HFFc6 (cell line): Measurements from ENCODE around the gene MPZL2. TPM values are rescaled to one million over a fixed set of nuclear protein-coding genes. Genes with fewer than 3 reads are reported as not detected.

ENCODE experiments used
- DNase-seq: peaks from one replicate; pipeline ENCODE4 v3.0.0-alpha.2; 2018
- H3K27ac Mint-ChIP-seq: 2 replicates; pipeline ENCODE4 v1.8.0; 2020; ENCODE audit warnings: mild to moderate bottlenecking, mixed read lengths
- H3K27me3 Mint-ChIP-seq: 2 replicates; pipeline ENCODE4 v1.8.0; 2021; ENCODE audit warnings: mild to moderate bottlenecking, moderate library complexity, mixed read lengths; ENCODE audit not compliant: insufficient read depth
- H3K36me3 Mint-ChIP-seq: 2 replicates; pipeline ENCODE4 v1.8.0; 2021; ENCODE audit warnings: low read depth, mixed read lengths
- H3K4me1 Mint-ChIP-seq: 2 replicates; pipeline ENCODE4 v1.8.0; 2020; ENCODE audit warnings: low read depth, mixed read lengths
- H3K4me3 Mint-ChIP-seq: 2 replicates; pipeline ENCODE4 v1.8.0; 2020; ENCODE audit warnings: mild to moderate bottlenecking, moderate library complexity, mixed read lengths
- H3K9me3 Mint-ChIP-seq: 2 replicates; pipeline ENCODE4 v1.8.0; 2020; ENCODE audit warnings: mild to moderate bottlenecking, mixed read lengths
- total RNA-seq, 6 experiments: library from RNA; stranded (reverse); fragmentation: NEBNext Ultra II Directional; extraction: Animal tissue kit (Norgen Biotek cat#: 25700); gene quantifications; 2 replicates in 1 of 6; 3 replicates in 5 of 6; pipeline ENCODE4 v1.2.3, GENCODE V29; 2021
- TF ChIP-seq, protein P1 (sequence below): fragments of 200-600 bp; sonication (generic); IDR thresholded peaks from 2 replicates; pipeline ENCODE4 v1.5.0; 2021; ENCODE audit warnings: antibody characterized with exemption, mild to moderate bottlenecking

The MPZL2 gene
- total RNA-seq, 6 experiments from 2014 or later, result not detected

- peak; percentile 12 for DNase-seq
- Mint-ChIP-seq H3K4me3 (no peak overlapping the region), H3K4me1 (no peaks in the 10 kb centered on the region), H3K27ac (no peak overlapping the region), H3K9me3 (peaks cover 3% of the 10 kb centered on the region; the same call in 1 of the 2 replicates), H3K27me3 (peaks cover 31% of the 10 kb centered on the region), H3K36me3 (no peaks in the 10 kb centered on the region)
- TF ChIP-seq, protein P1, sequence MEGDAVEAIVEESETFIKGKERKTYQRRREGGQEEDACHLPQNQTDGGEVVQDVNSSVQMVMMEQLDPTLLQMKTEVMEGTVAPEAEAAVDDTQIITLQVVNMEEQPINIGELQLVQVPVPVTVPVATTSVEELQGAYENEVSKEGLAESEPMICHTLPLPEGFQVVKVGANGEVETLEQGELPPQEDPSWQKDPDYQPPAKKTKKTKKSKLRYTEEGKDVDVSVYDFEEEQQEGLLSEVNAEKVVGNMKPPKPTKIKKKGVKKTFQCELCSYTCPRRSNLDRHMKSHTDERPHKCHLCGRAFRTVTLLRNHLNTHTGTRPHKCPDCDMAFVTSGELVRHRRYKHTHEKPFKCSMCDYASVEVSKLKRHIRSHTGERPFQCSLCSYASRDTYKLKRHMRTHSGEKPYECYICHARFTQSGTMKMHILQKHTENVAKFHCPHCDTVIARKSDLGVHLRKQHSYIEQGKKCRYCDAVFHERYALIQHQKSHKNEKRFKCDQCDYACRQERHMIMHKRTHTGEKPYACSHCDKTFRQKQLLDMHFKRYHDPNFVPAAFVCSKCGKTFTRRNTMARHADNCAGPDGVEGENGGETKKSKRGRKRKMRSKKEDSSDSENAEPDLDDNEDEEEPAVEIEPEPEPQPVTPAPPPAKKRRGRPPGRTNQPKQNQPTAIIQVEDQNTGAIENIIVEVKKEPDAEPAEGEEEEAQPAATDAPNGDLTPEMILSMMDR, result peak; percentile 51; the same call in 1 of the 2 replicates
These were observed 26.8 kb upstream of the MPZL2 start for GRCh38 chr11:118290923-118291322.

DNA sequence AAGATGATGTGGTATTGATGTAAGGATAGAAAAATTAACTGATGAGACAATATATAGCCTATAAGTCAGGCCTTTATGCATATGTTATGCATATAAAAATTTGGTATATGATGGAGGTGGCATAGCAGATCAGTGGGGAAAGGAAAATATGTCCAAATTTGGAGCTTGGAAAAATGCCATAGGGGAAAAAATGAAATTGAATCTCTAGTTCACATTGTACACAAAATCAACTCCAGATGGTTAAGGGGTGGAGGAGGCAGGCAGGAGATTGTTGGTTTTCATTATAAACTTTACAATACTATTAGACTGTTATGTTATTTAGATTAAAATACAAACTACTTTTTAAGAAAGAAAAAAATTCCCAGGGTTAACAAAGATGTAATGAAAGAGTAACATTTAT, 25.3 kb upstream of the MPZL2 start:
- no peak overlapping the region for H3K4me3 Mint-ChIP-seq
- no peaks in the 10 kb centered on the region for H3K36me3 Mint-ChIP-seq
- H3K4me1 Mint-ChIP-seq, result no peaks in the 10 kb centered on the region
- no peak for DNase-seq
- peaks cover 3% of the 10 kb centered on the region; the same call in 1 of the 2 replicates for H3K9me3 Mint-ChIP-seq
- TF ChIP-seq, protein P1, result no peak
- H3K27ac Mint-ChIP-seq, result no peak overlapping the region
- H3K27me3 Mint-ChIP-seq, result peaks cover 28% of the 10 kb centered on the region

GRCh38 chr11:118287006-118287405, 22.9 kb upstream of the MPZL2 start:
- peak; percentile 37 for DNase-seq
- Mint-ChIP-seq H3K27me3 (peaks cover 24% of the 10 kb centered on the region), H3K4me1 (no peaks in the 10 kb centered on the region)

DNA sequence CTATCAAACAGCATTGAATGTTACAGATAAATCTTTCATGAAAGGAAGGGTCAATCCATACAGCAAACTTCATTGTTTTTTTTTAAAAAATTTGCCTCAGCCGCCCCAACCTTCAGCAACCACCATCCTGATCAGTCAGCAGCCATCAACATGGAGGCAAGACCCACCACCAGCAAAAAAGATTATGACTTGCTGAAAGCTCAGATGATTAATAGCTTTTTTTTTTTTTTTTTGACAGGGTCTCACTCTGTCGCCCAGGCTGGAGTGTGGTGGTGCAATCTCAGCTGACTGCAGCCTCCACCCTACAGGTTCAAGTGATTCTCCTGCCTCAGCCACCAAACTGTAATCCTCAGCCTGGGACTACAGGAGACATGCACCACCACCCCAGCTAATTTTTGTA, 22.4 kb upstream of the MPZL2 start:
- no peaks in the 10 kb centered on the region for H3K4me1 Mint-ChIP-seq
- peaks cover 25% of the 10 kb centered on the region for H3K27me3 Mint-ChIP-seq
- DNase-seq, result no peak
- H3K36me3 Mint-ChIP-seq, result no peaks in the 10 kb centered on the region
- TF ChIP-seq, protein P1, result no peak
- H3K27ac Mint-ChIP-seq, result no peak overlapping the region
- no peak overlapping the region for H3K4me3 Mint-ChIP-seq
- H3K9me3 Mint-ChIP-seq, result peaks cover 3% of the 10 kb centered on the region; the same call in 1 of the 2 replicates

More at GRCh38 chr11:118287006-118287405, 22.9 kb upstream of the MPZL2 start:
- TF ChIP-seq, protein P1, result no peak
- Mint-ChIP-seq H3K9me3 (peaks cover 3% of the 10 kb centered on the region; the same call in 1 of the 2 replicates), H3K27ac (no peak overlapping the region), H3K36me3 (no peaks in the 10 kb centered on the region), H3K4me3 (no peak overlapping the region)

DNA sequence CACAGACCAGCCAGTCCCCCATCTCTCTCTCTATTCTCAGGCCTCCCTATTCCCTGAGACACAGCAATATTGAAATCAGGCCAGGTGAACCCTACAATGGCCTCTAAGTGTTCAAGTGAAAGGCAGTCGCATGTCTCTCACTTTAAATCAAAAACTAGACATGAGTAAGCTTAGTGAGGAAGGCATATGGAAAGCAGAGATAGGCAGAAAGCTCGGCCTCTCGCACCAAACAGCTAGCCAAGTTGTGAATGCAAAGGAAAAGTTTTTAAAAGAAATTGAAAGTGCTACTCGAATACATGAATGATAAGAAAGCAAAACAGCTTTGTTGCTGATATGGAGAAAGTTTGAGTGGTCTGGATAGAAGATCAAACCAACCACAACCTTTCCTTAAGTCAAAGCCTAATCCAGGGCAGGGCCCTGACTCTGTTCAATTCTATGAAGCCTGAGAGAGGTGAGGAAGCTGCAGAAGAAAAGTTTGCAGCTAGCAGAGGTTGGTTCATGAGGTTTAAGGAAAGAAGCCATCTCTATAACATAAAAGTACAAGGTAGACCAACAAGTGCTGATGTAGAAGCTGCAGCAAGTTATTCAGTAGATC, 19.8 kb upstream of the MPZL2 start:
- peaks cover 14% of the 10 kb centered on the region; the same call in 1 of the 2 replicates for H3K27me3 Mint-ChIP-seq
- no peak overlapping the region for H3K4me3 Mint-ChIP-seq
- H3K36me3 Mint-ChIP-seq, result no peaks in the 10 kb centered on the region
- no peak for DNase-seq
- no peaks in the 10 kb centered on the region for H3K4me1 Mint-ChIP-seq
- TF ChIP-seq, protein P1, result no peak
- no peaks in the 10 kb centered on the region for H3K9me3 Mint-ChIP-seq
- H3K27ac Mint-ChIP-seq, result no peak overlapping the region
